NCI-H526 (cell line): ENCODE measurements around the gene HEPACAM.
A peak's percentile ranks its signal among the peaks of the same experiment; 100 is the strongest.

Experiments
- DNase-seq, 2 experiments: peaks; one replicate each; lab custom pipeline; 2025; lab: John Stamatoyannopoulos, UW

HEPACAM gene

GRCh38 chr11:124942466-124943253 is 6.8 kb upstream of the HEPACAM start:
- DNase-seq, result no peak

GRCh38 chr11:124941703-124942102 is 5.9 kb upstream of the HEPACAM start:
- DNase-seq, result no peak

- DNase-seq, result no peak
Observed at GRCh38 chr11:124938970-124939369, 3.1 kb upstream of the HEPACAM start.

- DNase-seq, result no peak
Observed at GRCh38 chr11:124938206-124938765, 2.4 kb upstream of the HEPACAM start.

- DNase-seq, result no peak
Observed at GRCh38 chr11:124937336-124937935, 1.6 kb upstream of the HEPACAM start.

GRCh38 chr11:124934862-124935547 is 842 bp downstream of the HEPACAM start:
- DNase-seq, result no peak

GRCh38 chr11:124930799-124931198 is 5.0 kb downstream of the HEPACAM start:
- DNase-seq, result no peak

GRCh38 chr11:124928942-124929665 is 6.7 kb downstream of the HEPACAM start:
- DNase-seq, result no peak

- no peak for DNase-seq
Observed at GRCh38 chr11:124923296-124923695, 12.6 kb downstream of the HEPACAM start.

- no peak for DNase-seq
Observed at GRCh38 chr11:124922831-124923230, 13.0 kb downstream of the HEPACAM start.

GRCh38 chr11:124920870-124921609 is 14.8 kb downstream of the HEPACAM start:
- peak in 1 of 2 experiments; percentile 60 for DNase-seq

GRCh38 chr11:124920356-124920755 is 15.5 kb downstream of the HEPACAM start:
- no peak for DNase-seq

GRCh38 chr11:124919898-124920297 is 15.9 kb downstream of the HEPACAM start:
- no peak for DNase-seq

GRCh38 chr11:124918950-124919349 is 16.9 kb downstream of the HEPACAM start, which contains the start of gene HEPN1:
Gene HEPN1, plus strand, starts transcription at chr11:124919250.
- no peak for DNase-seq

GRCh38 chr11:124917115-124917637 is 18.7 kb downstream of the HEPACAM start:
- DNase-seq, result no peak

GRCh38 chr11:124916370-124916710 is 19.5 kb downstream of the HEPACAM start:
- no peak for DNase-seq

GRCh38 chr11:124915541-124916369 is 20.1 kb downstream of the HEPACAM start:
- DNase-seq, result no peak

GRCh38 chr11:124902616-124903015 is 33.2 kb downstream of the HEPACAM start:
- no peak for DNase-seq

GRCh38 chr11:124900464-124900863 is 35.4 kb downstream of the HEPACAM start:
- DNase-seq, result no peak
